ENCODE data around the gene OSBPL3.

The OSBPL3 gene

GRCh38 chr7:24816868-24817267 lies 163.1 kb downstream of the OSBPL3 start:
- no peak for TF ChIP-seq Cebpa-rat (IDR thresholded peaks at IDR 0.05)
- no peak overlapping the region for H3K27ac ChIP-seq
- peaks cover 5 to 61% (median 33%) of the 10 kb centered on the region in 11 experiments; a peak in 18 of 22 replicates for H3K36me3 ChIP-seq
- peaks cover 0 to 7% (median 0%) of the 10 kb centered on the region in 11 experiments; a peak in 1 of 22 replicates for H4K20me1 ChIP-seq
- H3K4me1 ChIP-seq = peaks cover 16 to 28% (median 23%) of the 10 kb centered on the region in 10 experiments
- H3K27me3 ChIP-seq = no peaks in the 10 kb centered on the region
- H3K4me3 ChIP-seq = no peak overlapping the region
- no peak overlapping the region for H3K4me2 ChIP-seq
- H3K9ac ChIP-seq = no peak overlapping the region
- H3K9me3 ChIP-seq (replicated peaks in 1 of 11) = no peaks in the 10 kb centered on the region

- Histone ChIP-seq H3K4me1 (no peaks in the 10 kb centered on the region), H3K36me3 (peaks cover 5 to 91% (median 50%) of the 10 kb centered on the region in 11 experiments; a peak in 20 of 22 replicates), H3K9ac (no peak overlapping the region), H3K27me3 (no peaks in the 10 kb centered on the region), H3K4me2 (no peak overlapping the region), H3K27ac (no peak overlapping the region), H3K9me3 (replicated peaks in 1 of 11) (no peaks in the 10 kb centered on the region), H4K20me1 (peaks cover 0 to 7% (median 0%) of the 10 kb centered on the region in 11 experiments; a peak in 1 of 22 replicates), H3K4me3 (no peak overlapping the region)
- no peak for TF ChIP-seq Cebpa-rat (IDR thresholded peaks at IDR 0.05)
These were observed 167.6 kb downstream of the OSBPL3 start for GRCh38 chr7:24812305-24812945.

GRCh38 chr7:24808518-24808917 lies 171.5 kb downstream of the OSBPL3 start:
- Histone ChIP-seq H3K4me3 (no peak overlapping the region), H3K9me3 (replicated peaks in 1 of 11) (no peaks in the 10 kb centered on the region), H3K27ac (no peak overlapping the region), H3K9ac (no peak overlapping the region), H4K20me1 (peaks cover 0 to 7% (median 0%) of the 10 kb centered on the region in 11 experiments; a peak in 1 of 22 replicates), H3K36me3 (peaks cover 10 to 88% (median 28%) of the 10 kb centered on the region in 11 experiments; a peak in 21 of 22 replicates), H3K4me2 (no peak overlapping the region), H3K4me1 (no peaks in the 10 kb centered on the region), H3K27me3 (no peaks in the 10 kb centered on the region)
- TF ChIP-seq Cebpa-rat (IDR thresholded peaks at IDR 0.05) = no peak

GRCh38 chr7:24802300-24802699 lies 177.7 kb downstream of the OSBPL3 start:
- no peaks in the 10 kb centered on the region for H3K27me3 ChIP-seq
- no peak overlapping the region for H3K4me2 ChIP-seq
- no peak overlapping the region for H3K4me3 ChIP-seq
- H3K9ac ChIP-seq = no peak overlapping the region
- no peak overlapping the region for H3K27ac ChIP-seq
- no peaks in the 10 kb centered on the region for H3K4me1 ChIP-seq
- H4K20me1 ChIP-seq = no peaks in the 10 kb centered on the region
- peaks cover 23 to 89% (median 45%) of the 10 kb centered on the region in 11 experiments; a peak in 21 of 22 replicates for H3K36me3 ChIP-seq
- no peak for TF ChIP-seq Cebpa-rat (IDR thresholded peaks at IDR 0.05)
- H3K9me3 ChIP-seq (replicated peaks in 1 of 11) = no peaks in the 10 kb centered on the region

- no peak overlapping the region for H3K27ac ChIP-seq
- TF ChIP-seq Cebpa-rat (IDR thresholded peaks at IDR 0.05) = no peak
- H3K36me3 ChIP-seq = peaks cover 23 to 89% (median 45%) of the 10 kb centered on the region in 11 experiments; a peak in 21 of 22 replicates
These were observed 178.1 kb downstream of the OSBPL3 start for GRCh38 chr7:24801883-24802282.

GRCh38 chr7:24800667-24801066 lies 179.3 kb downstream of the OSBPL3 start:
- Histone ChIP-seq H3K36me3 (peaks cover 23 to 89% (median 45%) of the 10 kb centered on the region in 11 experiments; a peak in 21 of 22 replicates), H4K20me1 (no peaks in the 10 kb centered on the region), H3K4me2 (no peak overlapping the region), H3K27ac (no peak overlapping the region), H3K9ac (no peak overlapping the region), H3K4me3 (no peak overlapping the region), H3K9me3 (replicated peaks in 1 of 11) (peaks cover 0 to 1% (median 0%) of the 10 kb centered on the region in 11 experiments; a peak in 2 of 22 replicates), H3K4me1 (no peaks in the 10 kb centered on the region), H3K27me3 (no peaks in the 10 kb centered on the region)
- no peak for TF ChIP-seq Cebpa-rat (IDR thresholded peaks at IDR 0.05)

More at GRCh38 chr7:24801883-24802282, 178.1 kb downstream of the OSBPL3 start:
- H3K9ac ChIP-seq = no peak overlapping the region
- H3K9me3 ChIP-seq (replicated peaks in 1 of 11) = no peaks in the 10 kb centered on the region
- H3K4me2 ChIP-seq = no peak overlapping the region
- H3K4me3 ChIP-seq = no peak overlapping the region
- no peaks in the 10 kb centered on the region for H3K4me1 ChIP-seq
- H3K27me3 ChIP-seq = no peaks in the 10 kb centered on the region
- no peaks in the 10 kb centered on the region for H4K20me1 ChIP-seq

- Histone ChIP-seq H3K4me1 (peaks cover 0 to under 1% (median 0%) of the 10 kb centered on the region in 10 experiments; a peak in 1 of 20 replicates), H3K9me3 (replicated peaks in 1 of 11) (peaks cover 0 to 7% (median 4%) of the 10 kb centered on the region in 11 experiments; a peak in 14 of 22 replicates), H3K9ac (no peak overlapping the region), H3K27ac (no peak overlapping the region), H4K20me1 (no peaks in the 10 kb centered on the region), H3K27me3 (no peaks in the 10 kb centered on the region), H3K4me2 (no peak overlapping the region), H3K36me3 (peaks cover 26 to 90% (median 45%) of the 10 kb centered on the region in 11 experiments; a peak in 21 of 22 replicates), H3K4me3 (no peak overlapping the region)
- TF ChIP-seq Cebpa-rat (IDR thresholded peaks at IDR 0.05) = no peak
These were observed 179.9 kb downstream of the OSBPL3 start for GRCh38 chr7:24800073-24800472.

GRCh38 chr7:24799506-24799905 lies 180.5 kb downstream of the OSBPL3 start:
- Histone ChIP-seq H3K9me3 (replicated peaks in 1 of 11) (peaks cover 0 to 13% (median 8%) of the 10 kb centered on the region in 11 experiments; a peak in 14 of 22 replicates), H3K27me3 (no peaks in the 10 kb centered on the region), H3K9ac (no peak overlapping the region), H3K27ac (no peak overlapping the region), H4K20me1 (no peaks in the 10 kb centered on the region), H3K4me3 (no peak overlapping the region), H3K4me1 (peaks cover 0 to 6% (median under 1%) of the 10 kb centered on the region in 10 experiments; a peak in 11 of 20 replicates), H3K4me2 (no peak overlapping the region), H3K36me3 (peaks cover 29 to 88% (median 45%) of the 10 kb centered on the region in 11 experiments; a peak in 21 of 22 replicates)
- no peak for TF ChIP-seq Cebpa-rat (IDR thresholded peaks at IDR 0.05)

GRCh38 chr7:24798261-24798660 lies 181.7 kb downstream of the OSBPL3 start:
- Histone ChIP-seq H3K4me3 (no peak overlapping the region), H3K9me3 (replicated peaks in 1 of 11) (peaks cover 0 to 14% (median 8%) of the 10 kb centered on the region in 11 experiments; a peak in 14 of 22 replicates), H3K27ac (no peak overlapping the region), H4K20me1 (no peaks in the 10 kb centered on the region), H3K27me3 (no peaks in the 10 kb centered on the region), H3K4me1 (peaks cover 8 to 16% (median 10%) of the 10 kb centered on the region in 10 experiments; a peak in 19 of 20 replicates), H3K4me2 (no peak overlapping the region), H3K9ac (no peak overlapping the region), H3K36me3 (peaks cover 22 to 75% (median 35%) of the 10 kb centered on the region in 11 experiments; a peak in 21 of 22 replicates)
- no peak for TF ChIP-seq Cebpa-rat (IDR thresholded peaks at IDR 0.05)
